GM18517 (cell line): Measurements from ENCODE around the gene HEXD.

Experiments used
- ATAC-seq: cut with Tn5 transposase; IDR thresholded peaks from one replicate; pipeline ENCODE4 v1.9.1; 2021; ENCODE audit warnings: mild to moderate bottlenecking, moderate library complexity; ENCODE audit not compliant: unreplicated experiment

HEXD gene

GRCh38 chr17:82486231-82487094 lies 68.3 kb downstream of the HEXD start:
- ATAC-seq, result no peak

- no peak for ATAC-seq
Observed at GRCh38 chr17:82487910-82488309, 69.8 kb downstream of the HEXD start.

- ATAC-seq, result no peak
Observed at GRCh38 chr17:82489117-82489516, 71.0 kb downstream of the HEXD start.

GRCh38 chr17:82489851-82490511 lies 71.8 kb downstream of the HEXD start:
- no peak for ATAC-seq

- no peak for ATAC-seq
Observed at GRCh38 chr17:82490512-82491195, 72.5 kb downstream of the HEXD start.

- no peak for ATAC-seq
Observed at GRCh38 chr17:82491196-82491530, 73.0 kb downstream of the HEXD start.

- no peak for ATAC-seq
Observed at GRCh38 chr17:82491533-82491932, 73.4 kb downstream of the HEXD start.
